B cell (primary cell): ENCODE measurements around the gene IQCB1. TPM values are rescaled to one million over a fixed set of nuclear protein-coding genes. Genes with fewer than 3 reads are reported as not detected.

Source experiments
- ATAC-seq: fragments of 200-7000 bp; cut with Tn5 transposase; one replicate; pipeline ENCODE4 v1.10.0; 2021; ENCODE audit warnings: low read depth, mild to moderate bottlenecking, moderate number of reproducible peaks, moderate library complexity
- CTCF ChIA-PET: fragments of 350-600 bp; sonication (Branson Sonifier 250); formaldehyde crosslinking; loops from one replicate; lab custom pipeline; 2021; ENCODE audit warnings: antibody characterized with exemption, inconsistent platforms; lab: Charles Lee
- POLR2A ChIA-PET: fragments of 350-600 bp; sonication (Branson Sonifier 250); formaldehyde crosslinking; loops from one replicate; lab custom pipeline; 2021; ENCODE audit warnings: antibody characterized with exemption; lab: Charles Lee
- DNase-seq: peaks from one replicate; pipeline ENCODE4 v3.0.0; 2013
- H2AFZ ChIP-seq: 2 replicates; pipeline ENCODE4 v1.6.1; 2012; ENCODE audit warnings: mild to moderate bottlenecking, low read depth, low read length; ENCODE audit not compliant: insufficient read depth, poor library complexity, severe bottlenecking
- H3K27ac ChIP-seq, 2 donors: 1 replicate in 1 of 2; 2 replicates in 1 of 2; pipeline ENCODE4 v1.5.1; 2012 to 2013; ENCODE audit warnings: low read length in 2 of 2, mild to moderate bottlenecking in 2 of 2, moderate library complexity in 1 of 2
- H3K27me3 ChIP-seq, 4 experiments: fragments of 200-600 bp in 1 of 4; sonication (generic) in 1 of 4; replicated peaks in 1 of 4; 1 replicate in 2 of 4; 2 replicates in 2 of 4; pipeline versions ENCODE4 v1.6.1 to v1.7.0; 2013 to 2016; ENCODE audit warnings: low read length in 3 of 4, mild to moderate bottlenecking in 2 of 4, mixed read lengths in 1 of 4, moderate library complexity in 1 of 4; ENCODE audit not compliant: insufficient read depth in 4 of 4, control insufficient read depth in 3 of 4; ENCODE audit errors: control extremely low read depth in 1 of 4
- H3K36me3 ChIP-seq, 2 experiments: replicated peaks in 1 of 2; 1 replicate in 1 of 2; 2 replicates in 1 of 2; pipeline versions ENCODE4 v1.6.1 to v1.7.1; 2013; ENCODE audit warnings: low read length in 1 of 2; ENCODE audit not compliant: insufficient read depth in 2 of 2, control insufficient read depth in 1 of 2; ENCODE audit errors: control extremely low read depth in 1 of 2, extremely low read depth in 1 of 2
- H3K4me1 ChIP-seq, 2 donors: fragments of 200-600 bp in 1 of 2; sonication (generic) in 1 of 2; 1 replicate in 1 of 2; 2 replicates in 1 of 2; pipeline versions ENCODE4 v1.5.1 to v1.6.1; 2013 to 2017; ENCODE audit warnings: low read length in 2 of 2; ENCODE audit not compliant: control insufficient read depth in 2 of 2, insufficient read depth in 2 of 2
- H3K4me2 ChIP-seq: replicated peaks from 2 replicates; pipeline ENCODE3; 2012; ENCODE audit warnings: mild to moderate bottlenecking, low read depth, low read length; ENCODE audit not compliant: poor library complexity, severe bottlenecking
- H3K4me3 ChIP-seq, 5 experiments: fragments of 200-600 bp in 1 of 5; sonication (generic) in 1 of 5; 1 replicate in 3 of 5; 2 replicates in 2 of 5; pipeline versions ENCODE4 v1.5.1 to v1.7.0; 2011 to 2016; ENCODE audit warnings: low read length in 4 of 5, mild to moderate bottlenecking in 4 of 5, low read depth in 2 of 5, control low read depth in 1 of 5, moderate library complexity in 1 of 5; ENCODE audit not compliant: insufficient read depth in 1 of 5; ENCODE audit errors: control extremely low read depth in 1 of 5, extremely low read depth in 1 of 5
- H3K79me2 ChIP-seq: fragments of 200-600 bp; sonication (generic); one replicate; pipeline ENCODE4 v1.6.0; 2016; ENCODE audit warnings: low read length; ENCODE audit not compliant: control insufficient read depth, insufficient read depth
- H3K9ac ChIP-seq: fragments of 200-600 bp; sonication (generic); 2 replicates; pipeline ENCODE4 v1.6.1; 2017; ENCODE audit warnings: mild to moderate bottlenecking, low read length, moderate library complexity
- H3K9me3 ChIP-seq, 3 donors: one replicate each; pipeline versions ENCODE4 v1.6.1 to v1.7.1; 2013; ENCODE audit warnings: low read length in 2 of 3; ENCODE audit not compliant: control insufficient read depth in 2 of 3, insufficient read depth in 1 of 3; ENCODE audit errors: control extremely low read depth in 1 of 3
- H4K20me1 ChIP-seq: 2 replicates; pipeline ENCODE4 v1.6.0; 2012; ENCODE audit warnings: mild to moderate bottlenecking, low read length; ENCODE audit not compliant: insufficient read depth, control insufficient read depth, poor library complexity, severe bottlenecking
- H3K27ac Mint-ChIP-seq: one replicate; pipeline ENCODE4 v1.8.0; 2021; ENCODE audit warnings: mixed read lengths
- H3K27me3 Mint-ChIP-seq: one replicate; pipeline ENCODE4 v1.8.0; 2021; ENCODE audit warnings: mixed read lengths
- H3K4me1 Mint-ChIP-seq: one replicate; pipeline ENCODE4 v1.8.0; 2021; ENCODE audit warnings: mixed read lengths
- H3K4me3 Mint-ChIP-seq: one replicate; pipeline ENCODE4 v1.8.0; 2021; ENCODE audit warnings: mixed read lengths
- H3K9me3 Mint-ChIP-seq: one replicate; pipeline ENCODE4 v1.8.0; 2022; ENCODE audit warnings: mixed read lengths; ENCODE audit not compliant: insufficient read depth
- CTCF ChIP-seq: fragments of 200-600 bp; IDR thresholded peaks from one replicate; pipeline ENCODE4 v1.8.0; 2022; ENCODE audit warnings: antibody characterized with exemption, mild to moderate bottlenecking
- EZH2 ChIP-seq: IDR thresholded peaks from 2 replicates; pipeline ENCODE4 v1.6.1; 2012; ENCODE audit warnings: borderline replicate concordance, low read depth, mild to moderate bottlenecking, moderate library complexity, low read length; ENCODE audit not compliant: insufficient read depth, poor library complexity, severe bottlenecking
- WGBS: methylation state at CpG from one replicate; pipeline ENCODE4 v1.1.5; 2013; ENCODE audit warnings: missing lambda C conversion rate; ENCODE audit not compliant: insufficient coverage; 5-methylcytosine and 5-hydroxymethylcytosine counted together
- intact Hi-C: fragments of 100-400 bp; cut with micrococcal nuclease; formaldehyde crosslinking; loops from one replicate; pipeline ENCODE4 v1.10.0; 2022
- polyA plus RNA-seq: library from polyadenylated mRNA; depleted of rRNA; stranded (reverse); fragments of >200 nt; gene quantifications from 2 replicates; pipeline ENCODE4 v1.2.3, GENCODE V29; 2012
- total RNA-seq, 2 donors: library from RNA; stranded (reverse); fragments of 120-200 nt in 1 of 2; gene quantifications; 1 replicate in 1 of 2; 2 replicates in 1 of 2; pipeline versions ENCODE4 v1.2.3 to v1.2.4, GENCODE V29; 2013 to 2022

The IQCB1 gene
- total and polyA plus RNA-seq, 2 donors (not counting 1 experiment from before 2014, with no cell fraction given), result 32.0 to 54.6 TPM

- ChIA-PET CTCF (no interaction called here), POLR2A (no interaction called here)
- no peak overlapping the region for H3K9ac ChIP-seq
- no peak overlapping the region for H3K4me2 ChIP-seq
- no peak overlapping the region for H3K4me3 ChIP-seq
- no CpG with 5 or more reads among the region's 2 CpGs for WGBS
- H3K4me1 ChIP-seq, result peaks cover 0 to 3% of the 10 kb centered on the region in 2 donors
- no peak overlapping the region for H3K27ac ChIP-seq
- intact Hi-C loops, result no loop called here
- H3K9me3 ChIP-seq, result no peaks in the 10 kb centered on the region
- H3K27me3 ChIP-seq, result no peaks in the 10 kb centered on the region
- DNase-seq (no peak), ATAC-seq (no peak)
- H3K9me3 Mint-ChIP-seq, result no peaks in the 10 kb centered on the region
- peaks cover 88% of the 10 kb centered on the region for H3K79me2 ChIP-seq
- peaks cover 0 to 2% of the 10 kb centered on the region in 2 experiments for H3K36me3 ChIP-seq
- H4K20me1 ChIP-seq, result no peaks in the 10 kb centered on the region
- H3K4me3 Mint-ChIP-seq, result no peak overlapping the region
- no peak overlapping the region for H3K27ac Mint-ChIP-seq
- H3K27me3 Mint-ChIP-seq, result no peaks in the 10 kb centered on the region
- TF ChIP-seq EZH2 (no peak), CTCF (no peak)
- H2AFZ ChIP-seq, result no peak overlapping the region
- peaks cover 34% of the 10 kb centered on the region for H3K4me1 Mint-ChIP-seq
Observed at GRCh38 chr3:121740896-121741295, 94.0 kb downstream of the IQCB1 start.

- Histone ChIP-seq H3K79me2 (peaks cover 87% of the 10 kb centered on the region), H3K9me3 (no peaks in the 10 kb centered on the region), H3K4me2 (no peak overlapping the region), H3K4me1 (peaks cover 0 to 3% of the 10 kb centered on the region in 2 donors), H3K36me3 (peaks cover 0 to 2% of the 10 kb centered on the region in 2 experiments), H4K20me1 (no peaks in the 10 kb centered on the region), H3K27me3 (no peaks in the 10 kb centered on the region), H2AFZ (no peak overlapping the region), H3K27ac (no peak overlapping the region), H3K9ac (no peak overlapping the region), H3K4me3 (no peak overlapping the region)
- ChIA-PET POLR2A (no interaction called here), CTCF (no interaction called here)
- Mint-ChIP-seq H3K9me3 (no peaks in the 10 kb centered on the region), H3K27me3 (no peaks in the 10 kb centered on the region), H3K4me3 (no peak overlapping the region), H3K27ac (no peak overlapping the region), H3K4me1 (peaks cover 38% of the 10 kb centered on the region)
- ATAC-seq (no peak), DNase-seq (no peak)
- intact Hi-C loops, result no loop called here
- TF ChIP-seq EZH2 (no peak), CTCF (no peak)
Observed at GRCh38 chr3:121739902-121740301, 95.0 kb downstream of the IQCB1 start.
